CD4-positive, alpha-beta T cell treated with Interleukin-12 subunit alpha and Interleukin-12 subunit beta, for 1 hour (primary cell): ENCODE data around the gene GNG13.
"Not testable (repeated sequence)": the region's sequence is repeated elsewhere in the genome, so short reads cannot be mapped to it uniquely, and the experiment has no call there.

ENCODE experiments used
- DNase-seq: peaks from one replicate; pipeline ENCODE4 v3.0.0-alpha.2; 2020

GNG13 gene

GRCh38 chr16:776298-776697 is 24.2 kb downstream of the GNG13 start:
- DNase-seq, result not testable (repeated sequence)

- no peak for DNase-seq
These were observed 25.2 kb downstream of the GNG13 start for GRCh38 chr16:775236-775796.

DNA sequence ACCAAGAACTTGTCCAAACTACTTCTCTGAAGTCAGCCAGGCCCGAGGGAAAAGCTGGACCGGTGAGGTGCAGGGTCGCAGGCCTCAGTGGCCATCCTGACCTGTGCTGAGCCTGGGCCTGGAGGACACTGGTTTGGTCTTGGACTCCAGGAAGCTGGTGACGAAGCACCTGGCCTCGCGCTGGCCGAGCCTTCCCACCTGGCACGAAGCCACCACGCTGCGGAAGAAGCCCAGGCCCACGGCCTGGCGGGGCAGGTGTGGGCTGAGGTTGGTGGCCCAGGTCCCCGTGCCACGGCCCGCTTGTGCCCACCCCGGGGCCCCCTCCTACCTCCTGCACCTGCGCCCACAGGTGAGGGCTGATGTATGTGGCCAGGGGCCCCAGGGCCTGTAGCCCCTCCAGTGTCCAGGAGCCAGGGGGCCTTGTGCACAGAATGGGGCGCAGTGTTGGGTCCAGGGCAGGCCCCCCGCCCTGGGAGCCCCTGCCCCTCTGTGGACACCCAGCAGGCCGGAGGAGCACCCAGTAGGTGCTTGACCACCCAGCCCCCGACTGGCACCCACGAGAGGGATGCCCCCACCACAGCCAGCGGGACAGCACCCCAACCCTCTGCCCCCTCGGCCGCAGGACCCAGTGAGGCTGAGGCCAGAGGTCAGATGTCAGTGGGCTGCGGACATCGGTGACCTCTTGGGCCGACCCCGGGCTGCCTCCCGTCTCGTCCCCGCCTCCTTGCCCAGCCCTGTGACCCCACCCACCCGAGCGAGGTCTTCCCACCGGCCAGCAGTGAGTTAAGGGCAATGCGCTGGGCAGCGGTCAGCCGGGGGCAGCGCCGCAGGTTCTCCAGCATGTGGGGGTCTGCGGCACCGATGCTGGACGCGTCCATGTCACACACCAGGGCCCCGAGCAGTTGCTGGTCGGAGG is 26.2 kb downstream of the GNG13 start:
- DNase-seq, result no peak

- no peak for DNase-seq
These were observed 27.6 kb downstream of the GNG13 start for GRCh38 chr16:772959-773358.

DNA sequence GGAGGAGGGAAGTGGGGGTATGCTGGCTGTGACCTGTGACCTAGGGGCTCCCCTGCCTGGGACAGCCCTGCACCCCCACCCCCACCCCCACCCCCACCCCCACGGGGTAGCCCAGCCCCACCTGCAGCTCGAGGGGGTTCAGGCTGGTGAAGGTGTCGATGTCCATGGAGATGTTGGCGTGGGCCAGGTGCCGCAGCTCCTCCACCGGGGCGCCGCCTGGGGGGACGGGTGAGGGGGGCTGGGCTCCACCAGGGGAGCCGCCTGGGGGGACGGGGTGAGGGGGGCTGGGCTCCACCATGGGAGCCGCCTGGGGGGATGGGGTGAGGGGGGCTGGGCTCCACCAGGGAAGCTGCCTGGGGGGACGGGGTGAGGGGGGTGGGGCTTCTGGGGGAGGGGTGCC is 30.1 kb downstream of the GNG13 start:
- no peak for DNase-seq

DNA sequence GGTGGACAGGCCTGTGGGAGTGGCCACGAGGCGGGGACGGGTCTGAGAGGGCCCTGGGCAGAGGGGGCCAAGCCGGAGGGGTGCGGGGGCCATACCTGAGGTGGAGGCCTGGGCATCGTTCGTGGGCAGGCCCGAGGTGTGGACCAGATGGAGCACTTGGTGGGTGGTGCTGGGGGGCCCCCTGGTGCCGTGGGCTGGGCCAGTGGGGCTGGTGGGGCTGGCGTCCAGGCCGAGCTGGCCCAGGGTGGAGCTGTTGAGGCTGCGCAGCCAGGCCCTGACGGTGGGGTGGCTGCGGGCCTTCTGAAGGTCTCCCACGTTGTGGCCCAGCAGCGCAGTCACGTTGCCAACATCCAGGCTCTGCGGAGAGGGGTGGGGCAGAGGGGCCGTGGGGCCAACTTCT is 30.6 kb downstream of the GNG13 start:
- no peak for DNase-seq

DNA sequence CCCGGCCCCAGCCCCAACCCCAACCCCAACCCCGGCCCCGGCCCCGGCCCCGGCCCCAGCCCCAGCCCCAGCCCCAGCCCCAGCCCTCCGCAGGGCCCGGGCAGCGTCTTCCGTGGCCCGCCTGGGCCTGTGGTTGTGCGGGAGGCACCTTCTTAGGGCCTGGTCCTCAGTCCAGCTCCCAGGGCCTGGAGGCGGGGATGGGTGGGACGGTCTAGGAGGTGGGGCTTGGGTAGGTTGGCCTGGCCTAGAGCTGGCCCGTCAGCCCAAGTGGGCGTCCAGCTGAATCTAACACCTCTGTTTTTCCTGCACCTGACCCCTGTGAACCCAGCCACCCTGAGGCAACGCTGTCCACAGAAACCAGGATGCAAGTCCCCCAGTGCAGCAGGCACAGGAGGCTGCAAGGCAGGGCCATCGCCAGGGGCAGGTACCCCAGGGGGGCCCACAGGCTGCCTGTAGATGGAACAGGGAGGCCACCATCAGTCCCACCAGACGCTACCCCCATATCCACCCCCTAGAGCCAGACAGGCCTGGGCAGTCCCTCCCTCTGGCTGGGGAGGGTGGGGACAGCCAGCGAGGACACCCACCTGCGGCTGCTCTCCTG is 31.2 kb downstream of the GNG13 start:
- no peak for DNase-seq

DNA sequence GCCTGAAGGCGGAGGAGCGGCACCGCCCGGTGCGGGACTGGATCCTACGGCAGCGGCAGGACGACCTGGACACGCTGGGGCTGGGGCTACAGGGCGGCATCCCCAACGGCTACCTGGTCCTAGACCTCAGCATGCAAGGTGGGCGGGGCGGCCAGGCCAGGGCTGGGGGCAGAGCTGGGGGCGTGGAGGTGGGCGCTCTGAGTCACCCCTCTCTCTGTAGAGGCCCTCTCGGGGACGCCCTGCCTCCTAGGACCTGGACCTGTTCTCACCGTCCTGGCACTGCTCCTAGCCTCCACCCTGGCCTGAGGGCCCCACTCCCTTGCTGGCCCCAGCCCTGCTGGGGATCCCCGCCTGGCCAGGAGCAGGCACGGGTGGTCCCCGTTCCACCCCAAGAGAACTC is 32.1 kb downstream of the GNG13 start:
- no peak for DNase-seq

GRCh38 chr16:767743-768235 is 32.7 kb downstream of the GNG13 start:
- no peak for DNase-seq

DNA sequence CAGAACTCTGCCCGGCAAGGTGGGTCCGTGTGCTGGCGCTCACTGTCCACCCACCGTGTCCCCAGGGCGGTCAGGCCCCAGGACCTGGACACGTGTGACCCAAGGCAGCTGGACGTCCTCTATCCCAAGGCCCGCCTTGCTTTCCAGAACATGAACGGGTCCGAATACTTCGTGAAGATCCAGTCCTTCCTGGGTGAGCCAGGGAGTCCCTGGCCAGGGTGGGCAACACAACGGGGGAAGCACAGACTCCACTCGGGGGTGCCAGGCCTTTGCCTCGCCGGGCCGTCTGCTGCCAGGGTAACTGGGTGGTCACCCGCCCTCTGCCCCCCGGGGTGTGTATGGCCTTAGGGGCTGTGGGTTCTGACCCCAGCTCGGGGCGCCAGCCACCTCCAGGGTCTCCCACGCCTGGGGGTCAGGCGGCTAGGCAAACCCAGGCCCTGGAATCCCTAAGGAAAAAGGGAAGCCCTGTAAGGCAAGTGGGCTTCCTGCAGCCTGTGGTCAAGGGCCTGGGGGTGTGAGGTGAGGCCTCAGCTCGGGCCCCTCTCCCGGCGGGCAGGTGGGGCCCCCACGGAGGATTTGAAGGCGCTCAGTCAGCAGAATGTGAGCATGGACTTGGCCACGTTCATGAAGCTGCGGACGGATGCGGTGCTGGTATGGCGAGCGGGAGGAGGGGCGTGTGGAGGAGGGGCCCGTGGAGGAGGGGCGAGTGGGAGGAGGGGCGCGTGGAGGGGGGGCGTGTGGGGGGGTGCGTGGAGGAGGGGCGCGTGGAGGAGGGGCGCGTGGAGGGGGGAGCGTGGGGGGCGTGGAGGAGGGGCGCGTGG is 33.5 kb downstream of the GNG13 start:
- no peak for DNase-seq

- DNase-seq, result no peak
These were observed 34.3 kb downstream of the GNG13 start for GRCh38 chr16:766008-766819.

DNA sequence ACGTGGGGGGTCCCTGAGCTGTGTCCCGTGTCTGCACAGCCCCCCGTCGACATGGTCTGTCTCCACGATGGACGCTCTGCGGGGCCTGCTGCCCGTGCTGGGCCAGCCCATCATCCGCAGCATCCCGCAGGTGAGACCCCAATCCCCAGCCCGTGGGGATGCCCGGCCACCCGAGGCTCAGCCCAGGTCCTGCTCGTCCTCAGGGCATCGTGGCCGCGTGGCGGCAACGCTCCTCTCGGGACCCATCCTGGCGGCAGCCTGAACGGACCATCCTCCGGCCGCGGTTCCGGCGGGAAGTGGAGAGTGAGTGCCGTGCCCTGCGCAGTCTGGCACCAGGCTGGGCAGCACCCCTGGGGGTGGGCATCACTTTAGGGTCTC is 35.1 kb downstream of the GNG13 start:
- DNase-seq, result no peak

- no peak for DNase-seq
These were observed 35.6 kb downstream of the GNG13 start for GRCh38 chr16:764848-765487.

- no peak for DNase-seq
These were observed 36.3 kb downstream of the GNG13 start for GRCh38 chr16:764184-764750.

GRCh38 chr16:763369-764183 is 37.0 kb downstream of the GNG13 start:
- DNase-seq, result no peak

- no peak for DNase-seq
These were observed 37.8 kb downstream of the GNG13 start for GRCh38 chr16:762595-763268.

GRCh38 chr16:761625-762513 is 38.7 kb downstream of the GNG13 start:
- DNase-seq, result no peak

GRCh38 chr16:760545-761343 is 39.8 kb downstream of the GNG13 start, which contains the start of gene MSLN:
Gene MSLN, plus strand, starts transcription at chr16:760734. Its CDS starts 1,947 bp downstream, at chr16:762681.
- no peak for DNase-seq
